Eye (tissue), 1 donor: ENCODE measurements around the gene GJC2.
A peak's percentile ranks its signal among the peaks of the same experiment; 100 is the strongest.
"Not testable (repeated sequence)": the region's sequence is repeated elsewhere in the genome, so short reads cannot be mapped to it uniquely, and the experiment has no call there.

Experiments used
- DNase-seq: peaks from one replicate; pipeline ENCODE4 v3.0.0-alpha.2; 2015

The GJC2 gene

GRCh38 chr1:228149406-228150119, at the start of gene GJC2:
Gene GJC2 (plus strand): TSS chr1:228149930. CDS start chr1:228157759, 7,829 bp downstream.
- DNase-seq, result no peak

DNA sequence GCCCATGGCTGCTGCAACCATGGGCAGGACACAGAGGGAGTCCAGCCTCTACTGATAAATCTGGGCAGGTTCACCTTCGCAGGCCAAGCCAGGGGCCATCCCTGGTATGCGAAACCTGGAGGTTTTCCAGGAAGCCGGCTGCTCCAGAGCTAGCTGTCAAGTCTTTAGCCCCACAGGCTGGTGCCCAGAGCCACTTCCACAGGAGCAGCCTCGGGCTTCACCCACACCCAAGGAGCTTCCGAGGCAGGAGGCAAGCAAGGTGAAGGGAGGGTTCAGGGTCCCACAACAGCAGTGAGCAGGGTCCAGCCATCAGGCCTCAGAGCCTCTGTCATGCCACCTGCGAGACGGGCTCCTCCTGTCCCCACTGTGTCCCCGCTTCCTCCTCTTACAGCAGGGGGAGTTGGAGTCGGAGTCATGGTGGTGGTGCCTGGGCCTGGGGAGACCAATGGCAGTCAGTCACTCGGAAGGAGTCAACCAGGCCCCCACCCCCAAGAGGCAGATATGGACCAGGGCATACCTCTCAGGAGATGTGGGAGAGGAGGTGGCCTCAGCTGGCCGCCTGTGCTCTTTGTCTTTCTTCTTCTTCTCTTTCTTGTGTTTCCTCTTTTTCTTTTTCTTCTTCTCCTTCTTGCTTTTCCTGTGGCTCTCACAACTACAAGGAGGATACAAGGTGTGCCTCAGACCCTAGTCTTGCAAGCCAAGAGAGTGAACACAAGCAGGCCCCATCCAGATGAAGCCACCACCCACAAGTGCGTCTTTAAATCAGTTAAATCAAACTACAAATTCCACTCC, 48.7 kb upstream of the GJC2 start:
- DNase-seq, result no peak

GRCh38 chr1:228101614-228101993, 48.1 kb upstream of the GJC2 start:
- no peak for DNase-seq

DNA sequence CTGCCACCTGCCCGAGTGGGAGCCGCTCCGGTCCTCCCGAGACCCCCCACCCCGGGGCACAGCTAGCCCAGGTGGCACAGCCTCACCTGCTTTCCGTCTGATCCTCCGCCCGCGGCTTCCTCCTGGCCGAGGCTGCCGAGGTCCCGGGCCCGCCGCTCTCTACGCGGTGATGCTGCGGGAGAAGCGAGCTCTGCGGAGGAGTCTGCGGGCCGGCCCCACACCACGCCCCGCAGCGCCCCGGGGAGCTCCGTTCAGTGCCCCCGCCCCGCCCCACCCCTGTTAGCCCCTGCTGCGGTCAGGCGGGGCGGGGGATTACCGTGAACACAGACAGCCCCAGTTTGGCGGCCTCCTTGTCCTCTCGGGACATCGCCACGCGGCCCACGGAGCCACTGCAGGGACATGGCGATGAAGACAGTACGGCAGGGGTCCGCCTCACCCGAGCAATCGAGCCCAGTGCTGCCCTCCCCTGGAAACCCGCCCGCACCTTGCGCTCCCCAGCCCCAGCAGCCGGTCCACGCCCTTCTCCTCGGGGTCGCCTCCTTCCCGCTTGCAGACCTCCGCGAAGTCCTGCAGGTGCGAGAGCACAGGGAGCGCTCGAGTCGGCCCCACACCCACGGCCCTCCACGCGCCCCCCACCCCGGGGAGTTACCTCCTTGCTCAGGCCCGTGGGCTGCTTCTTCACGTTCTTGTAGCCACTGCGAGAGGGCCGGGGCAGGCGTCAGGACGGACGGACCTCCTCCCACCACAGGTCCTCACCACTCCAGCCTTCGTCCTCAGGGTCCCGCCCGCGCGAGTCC, 47.5 kb upstream of the GJC2 start:
- peak; percentile 58 for DNase-seq

- DNase-seq, result peak; percentile 98
Measured at GRCh38 chr1:228102791-228103620, 46.7 kb upstream of the GJC2 start, which contains the start of gene C1orf35. Gene C1orf35 (minus strand): TSS chr1:228103325. CDS start chr1:228103227, 98 bp downstream.

GRCh38 chr1:228104526-228105269, 45.0 kb upstream of the GJC2 start:
- no peak for DNase-seq

DNA sequence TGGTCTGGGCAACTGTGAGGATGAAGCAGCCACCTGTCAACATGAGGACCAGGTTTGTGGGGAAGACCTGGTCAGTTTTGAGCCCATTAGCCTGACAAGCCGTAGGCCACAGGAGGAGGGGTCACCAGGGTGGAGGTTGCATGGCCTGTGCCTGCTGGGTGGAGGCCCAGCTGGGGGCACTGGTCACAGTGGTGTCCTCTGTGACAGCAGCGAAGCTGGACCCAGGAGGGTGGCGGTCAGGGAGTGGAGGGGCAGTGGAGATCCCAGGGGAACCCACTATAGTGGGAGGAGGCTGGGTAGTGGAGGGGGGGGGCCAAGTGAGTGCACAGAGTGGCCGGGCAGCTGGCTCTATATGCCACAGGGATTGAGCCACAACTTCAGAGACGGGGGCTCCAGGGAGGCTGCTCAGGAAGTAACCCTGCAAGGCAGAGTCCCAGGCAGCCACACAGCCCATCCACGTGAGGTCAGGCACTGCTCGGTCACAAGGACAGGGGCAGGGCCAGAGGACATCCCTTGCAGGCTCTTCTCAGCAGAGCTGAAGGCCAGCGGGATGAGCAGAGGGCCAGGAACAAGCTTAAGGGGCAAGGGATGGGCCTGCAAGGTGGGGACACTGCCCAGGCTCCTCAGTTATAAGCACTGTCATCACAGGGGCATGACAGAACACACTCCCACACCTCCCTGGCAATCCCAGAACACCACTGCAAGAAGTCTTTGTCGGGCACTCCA, 44.3 kb upstream of the GJC2 start:
- DNase-seq, result no peak

- DNase-seq, result no peak
Measured at GRCh38 chr1:228105996-228106799, 43.5 kb upstream of the GJC2 start.

GRCh38 chr1:228106800-228107054, 43.0 kb upstream of the GJC2 start:
- no peak for DNase-seq

GRCh38 chr1:228107636-228108035, 42.1 kb upstream of the GJC2 start:
- DNase-seq, result no peak

DNA sequence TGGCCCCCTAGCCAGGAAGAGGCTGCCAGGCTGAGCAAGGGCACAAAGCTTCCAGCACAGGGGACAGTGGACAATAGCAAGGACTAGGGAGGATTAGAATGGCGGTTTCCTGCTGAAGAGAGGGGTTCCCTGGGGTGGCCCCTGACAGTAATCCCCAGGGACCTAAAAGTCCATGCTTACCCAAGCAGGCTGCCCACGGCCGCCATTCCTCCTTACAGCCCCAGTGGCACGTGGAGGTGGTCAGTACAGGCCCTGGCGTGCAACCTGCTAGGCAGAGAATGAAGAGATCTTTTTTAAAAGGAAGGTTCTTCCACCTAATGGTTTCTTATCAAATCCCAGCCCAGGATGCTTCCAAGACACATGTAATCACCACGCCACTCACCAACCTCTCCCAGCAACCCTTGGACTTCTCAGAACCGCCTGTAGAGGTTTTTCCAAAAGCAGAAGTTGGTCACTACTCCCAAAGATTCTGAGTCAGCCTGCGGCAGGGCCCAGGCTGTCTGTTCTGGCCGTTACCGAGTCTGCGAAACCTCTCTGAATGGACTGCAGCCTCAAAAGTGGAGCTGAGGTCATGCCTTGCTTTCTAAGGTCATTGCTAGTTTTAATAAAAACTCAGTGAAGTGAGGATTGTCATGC, 41.6 kb upstream of the GJC2 start:
- no peak for DNase-seq

DNA sequence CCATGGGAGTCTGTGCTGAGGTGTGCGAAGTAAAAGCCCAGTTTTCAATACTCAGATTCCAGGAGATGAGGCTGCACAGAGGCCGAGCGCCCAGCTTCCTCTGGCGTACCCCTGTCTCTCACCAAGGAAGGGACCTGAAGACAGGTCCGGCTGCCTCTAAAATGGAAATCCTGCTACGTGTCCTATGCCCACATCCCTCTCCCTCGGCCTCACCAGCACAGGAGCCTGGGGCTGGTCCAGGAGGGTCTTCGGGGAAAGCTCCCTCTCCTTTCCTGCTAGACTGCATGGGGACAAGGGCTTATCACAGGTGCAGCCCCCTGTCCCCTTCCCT, 41.0 kb upstream of the GJC2 start:
- DNase-seq, result no peak

DNA sequence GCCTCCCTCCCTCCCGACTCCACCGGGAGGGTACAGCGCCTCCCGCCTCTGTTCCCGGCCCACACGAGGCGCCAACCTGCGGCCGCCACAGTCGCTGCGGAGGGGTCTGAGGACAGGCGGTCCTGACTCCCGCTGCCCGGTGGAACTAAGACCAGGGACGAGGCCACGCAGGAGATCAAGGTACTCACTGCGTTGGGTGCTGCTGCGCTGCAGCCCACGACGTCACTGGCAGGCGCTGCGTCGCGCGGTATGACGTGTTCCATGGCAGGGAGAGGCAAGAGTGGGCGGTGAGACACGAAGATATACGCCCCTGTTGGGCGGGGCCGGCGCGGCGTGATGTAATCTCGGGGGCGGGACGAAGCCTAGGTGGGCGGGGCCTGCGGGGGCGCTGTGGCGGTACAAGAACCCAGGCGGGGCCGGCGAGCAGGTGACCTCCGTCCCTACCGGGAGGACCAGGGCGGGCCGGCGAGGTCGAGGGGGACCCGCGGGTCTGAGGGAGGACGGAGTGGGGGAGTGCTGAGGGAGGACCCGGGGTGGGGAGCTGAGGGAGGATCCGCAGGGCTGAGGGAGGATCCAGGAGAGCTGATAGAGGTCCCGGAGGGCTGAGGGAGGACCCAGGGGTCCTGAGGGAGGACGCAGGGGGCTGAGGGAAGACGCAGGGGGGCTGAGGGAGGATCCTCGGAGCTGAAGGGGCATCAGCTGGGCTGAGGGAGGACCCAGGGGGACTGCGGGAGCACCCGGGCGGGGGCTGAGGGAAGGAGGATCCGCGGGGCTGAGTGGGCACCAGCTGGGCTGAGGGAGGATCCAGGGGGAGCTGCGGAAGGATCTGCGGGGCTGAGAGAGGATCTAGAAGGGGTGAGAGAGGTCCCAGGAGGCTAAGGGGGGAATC, 40.4 kb upstream of the GJC2 start, which contains the start of gene MRPL55:
TSS of gene MRPL55 (minus strand) at position 227 of the 889 bp plus-strand sequence. CDS start 1,039 bp downstream, outside the sequence.
- peak; percentile 99 for DNase-seq

DNA sequence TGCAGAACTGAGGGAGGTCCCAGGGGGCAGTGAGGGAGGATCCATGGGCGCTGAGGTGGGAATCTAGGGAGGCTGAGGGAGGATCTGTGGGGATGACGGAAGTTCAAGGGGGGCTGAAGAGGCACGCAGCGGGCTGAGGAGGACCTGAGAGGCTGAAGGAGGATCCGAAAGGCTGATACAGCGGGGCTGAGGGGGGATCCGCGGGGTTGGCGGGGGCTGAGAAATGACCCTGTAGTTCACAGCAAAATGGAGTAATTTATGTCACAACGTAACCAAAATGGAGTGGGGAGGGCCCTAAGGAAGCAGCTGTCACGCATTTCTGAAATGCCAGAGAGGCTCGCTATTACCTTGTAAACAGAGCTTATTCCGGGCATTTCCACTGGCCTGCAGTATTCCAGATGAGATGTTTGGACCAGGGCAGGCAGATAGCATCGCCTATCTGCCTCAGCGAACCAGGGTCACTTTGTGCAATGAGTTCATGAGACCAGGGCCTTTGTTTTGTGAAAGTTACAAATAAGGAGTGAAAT, 39.7 kb upstream of the GJC2 start:
- no peak for DNase-seq

DNA sequence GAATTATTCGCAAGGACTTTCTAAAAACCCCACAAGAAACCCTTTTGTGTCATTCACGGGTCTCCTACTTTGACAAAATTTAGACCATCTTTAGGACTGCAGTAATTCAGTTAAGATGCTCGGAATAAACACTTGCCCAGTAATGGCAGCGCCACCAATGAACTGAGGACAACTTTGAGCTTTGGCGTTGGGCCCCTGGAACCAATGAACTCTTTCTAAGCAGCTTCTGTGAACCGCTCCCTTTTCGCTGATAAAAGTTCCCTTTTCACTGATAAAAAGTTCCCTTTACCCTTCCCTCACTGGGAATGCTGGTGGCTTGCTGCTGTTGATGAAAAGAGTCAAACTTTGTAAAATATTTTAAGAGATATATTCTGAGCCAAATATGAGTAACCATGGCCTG, 39.2 kb upstream of the GJC2 start:
- DNase-seq, result no peak

- not testable (repeated sequence) for DNase-seq
Measured at GRCh38 chr1:228111315-228111714, 38.4 kb upstream of the GJC2 start.

- no peak for DNase-seq
Measured at GRCh38 chr1:228112167-228112566, 37.6 kb upstream of the GJC2 start.

- DNase-seq, result no peak
Measured at GRCh38 chr1:228112617-228113016, 37.1 kb upstream of the GJC2 start.

- no peak for DNase-seq
Measured at GRCh38 chr1:228114827-228115226, 34.9 kb upstream of the GJC2 start.
